GM23338 (cell line): Measurements from ENCODE around the gene BPI. TPM values are rescaled to one million over a fixed set of nuclear protein-coding genes. Genes with fewer than 3 reads are reported as not detected.

Source experiments
- ATAC-seq: fragments of 200-7000 bp; cut with Tn5 transposase; 3 replicates; pipeline ENCODE4 v1.9.1; 2020
- DNase-seq: peaks from one replicate; pipeline ENCODE4 v3.0.0-alpha.2; 2015; ENCODE audit warnings: low spot score
- H2AFZ ChIP-seq: fragments of 200-600 bp; sonication (generic); 2 replicates; pipeline ENCODE4 v1.8.0; 2016; ENCODE audit warnings: antibody characterized with exemption, mild to moderate bottlenecking, moderate library complexity
- H3F3A ChIP-seq: fragments of 200-600 bp; sonication (generic); replicated peaks from 2 replicates; pipeline ENCODE4 v1.8.0; 2017; ENCODE audit warnings: antibody characterized with exemption, mixed run types, low read depth
- H3K27ac ChIP-seq: fragments of 200-600 bp; sonication (generic); 2 replicates; pipeline ENCODE4 v1.6.1; 2016; ENCODE audit warnings: low read depth
- H3K27me3 ChIP-seq: fragments of 200-600 bp; sonication (generic); 2 replicates; pipeline ENCODE4 v1.8.0; 2016; ENCODE audit warnings: mild to moderate bottlenecking, mixed run types, moderate library complexity; ENCODE audit not compliant: insufficient read depth
- H3K36me3 ChIP-seq: fragments of 200-600 bp; sonication (generic); 2 replicates; pipeline ENCODE4 v1.8.0; 2016; ENCODE audit warnings: mild to moderate bottlenecking; ENCODE audit not compliant: insufficient read depth
- H3K4me1 ChIP-seq: fragments of 200-600 bp; sonication (generic); 2 replicates; pipeline ENCODE4 v1.8.0; 2016; ENCODE audit warnings: mild to moderate bottlenecking, moderate library complexity; ENCODE audit not compliant: insufficient read depth
- H3K4me2 ChIP-seq: fragments of 200-600 bp; sonication (generic); 2 replicates; pipeline ENCODE4 v1.7.1; 2017; ENCODE audit warnings: mixed run types
- H3K4me3 ChIP-seq: fragments of 200-600 bp; sonication (generic); 2 replicates; pipeline ENCODE4 v1.6.1; 2016; ENCODE audit warnings: mixed run types
- H3K79me2 ChIP-seq: fragments of 200-600 bp; sonication (generic); replicated peaks from 2 replicates; pipeline ENCODE4 v1.8.0; 2017; ENCODE audit warnings: mild to moderate bottlenecking; ENCODE audit not compliant: insufficient read depth
- H3K9me2 ChIP-seq: fragments of 200-600 bp; sonication (generic); 2 replicates; pipeline ENCODE4 v1.8.0; 2017; ENCODE audit not compliant: insufficient read depth
- H4K20me1 ChIP-seq: fragments of 200-600 bp; sonication (generic); replicated peaks from 2 replicates; pipeline ENCODE4 v1.8.0; 2017; ENCODE audit warnings: mild to moderate bottlenecking; ENCODE audit not compliant: insufficient read depth
- H3K27ac Mint-ChIP-seq: 2 replicates; pipeline ENCODE4 v1.8.0; 2020; ENCODE audit warnings: inconsistent platforms, mild to moderate bottlenecking, moderate library complexity, mixed read lengths
- H3K27me3 Mint-ChIP-seq: 3 replicates; pipeline ENCODE4 v1.8.0; 2022; ENCODE audit warnings: low read depth, mild to moderate bottlenecking, moderate library complexity, mixed read lengths, inconsistent platforms; ENCODE audit not compliant: insufficient read depth, poor library complexity
- H3K36me3 Mint-ChIP-seq: 3 replicates; pipeline ENCODE4 v1.8.0; 2021; ENCODE audit warnings: low read depth, mild to moderate bottlenecking, inconsistent platforms, moderate library complexity, mixed read lengths
- H3K4me1 Mint-ChIP-seq: 3 replicates; pipeline ENCODE4 v1.8.0; 2020; ENCODE audit warnings: mild to moderate bottlenecking, inconsistent platforms, mixed read lengths
- H3K4me3 Mint-ChIP-seq: 3 replicates; pipeline ENCODE4 v1.8.0; 2021; ENCODE audit warnings: moderate library complexity, mild to moderate bottlenecking, inconsistent platforms, mixed read lengths
- H3K9me3 Mint-ChIP-seq: 3 replicates; pipeline ENCODE4 v1.8.0; 2020; ENCODE audit warnings: moderate library complexity, mild to moderate bottlenecking, inconsistent platforms, mixed read lengths
- CREB1 ChIP-seq: fragments of 250-450 bp; sonication (Bioruptor Pico); IDR thresholded peaks from 2 replicates; pipeline ENCODE4 v1.5.0; 2020; ENCODE audit warnings: low read depth, mild to moderate bottlenecking, moderate library complexity
- ETS1 ChIP-seq: IDR thresholded peaks from 2 replicates; pipeline ENCODE4 v1.6.1; 2016; ENCODE audit warnings: antibody characterized with exemption
- EZH2 ChIP-seq: fragments of 200-600 bp; sonication (generic); IDR thresholded peaks from one replicate; pipeline ENCODE4 v1.8.0; 2017; ENCODE audit warnings: antibody characterized with exemption, mild to moderate bottlenecking, low read depth; ENCODE audit not compliant: unreplicated experiment
- EZH2phosphoT487 ChIP-seq: fragments of 200-600 bp; sonication (generic); IDR thresholded peaks from one replicate; pipeline ENCODE4 v1.8.1; 2018; ENCODE audit warnings: antibody characterized with exemption; ENCODE audit not compliant: unreplicated experiment
- JUNB ChIP-seq: IDR thresholded peaks from one replicate; pipeline ENCODE4 v1.6.1; 2016; ENCODE audit warnings: antibody characterized with exemption; ENCODE audit not compliant: unreplicated experiment
- NANOG ChIP-seq: IDR thresholded peaks from 2 replicates; pipeline ENCODE4 v1.6.1; 2016; ENCODE audit warnings: antibody characterized with exemption, borderline replicate concordance
- POLR2AphosphoS5 ChIP-seq: IDR thresholded peaks from 2 replicates; pipeline ENCODE4 v1.6.1; 2016; ENCODE audit warnings: antibody characterized with exemption, low read depth
- REST ChIP-seq: IDR thresholded peaks from one replicate; pipeline ENCODE4 v1.6.1; 2018; ENCODE audit warnings: antibody characterized with exemption; ENCODE audit not compliant: unreplicated experiment
- STAT1 ChIP-seq: IDR thresholded peaks from one replicate; pipeline ENCODE4 v1.6.1; 2016; ENCODE audit warnings: antibody characterized with exemption; ENCODE audit not compliant: unreplicated experiment
- ZNF114 ChIP-seq: fragments of 250-450 bp; sonication (Bioruptor Pico); IDR thresholded peaks from 2 replicates; pipeline ENCODE4 v1.5.0; 2020; ENCODE audit warnings: mild to moderate bottlenecking, moderate library complexity
- ZNF331 ChIP-seq: fragments of 250-450 bp; sonication (Bioruptor Pico); IDR thresholded peaks from 2 replicates; pipeline ENCODE4 v1.5.0; 2020; ENCODE audit warnings: low read depth, mild to moderate bottlenecking, moderate library complexity
- polyA plus RNA-seq: library from polyadenylated mRNA; unstranded; fragments of >200 nt; fragmentation: Nextera tagmentation; extraction: Ambion mirVana; gene quantifications from 2 replicates; pipeline ENCODE4 v1.2.1, GENCODE V29; 2016
- total RNA-seq: library from RNA; depleted of rRNA; stranded (reverse); fragments of >200 nt; shearing (Covaris generic); gene quantifications from 2 replicates; pipeline ENCODE4 v1.2.3, GENCODE V29; 2014
- TF ChIP-seq, protein P1 (sequence below): fragments of 250-450 bp; sonication (Bioruptor Pico); IDR thresholded peaks from 2 replicates; pipeline ENCODE4 v1.5.0; 2020; ENCODE audit warnings: mild to moderate bottlenecking, moderate library complexity
- TF ChIP-seq, protein P2 (sequence below), 2 experiments: fragments of 200-600 bp in 1 of 2; sonication (generic) in 1 of 2; conservative IDR thresholded peaks; 2 replicates each; pipeline versions ENCODE4 v1.5.1 to v1.6.1; 2016 to 2017; ENCODE audit warnings: antibody characterized with exemption in 2 of 2, low read depth in 2 of 2, mild to moderate bottlenecking in 2 of 2, moderate library complexity in 1 of 2

The BPI gene
- total and polyA plus RNA-seq, 2 experiments from 2014 or later = not detected

DNA sequence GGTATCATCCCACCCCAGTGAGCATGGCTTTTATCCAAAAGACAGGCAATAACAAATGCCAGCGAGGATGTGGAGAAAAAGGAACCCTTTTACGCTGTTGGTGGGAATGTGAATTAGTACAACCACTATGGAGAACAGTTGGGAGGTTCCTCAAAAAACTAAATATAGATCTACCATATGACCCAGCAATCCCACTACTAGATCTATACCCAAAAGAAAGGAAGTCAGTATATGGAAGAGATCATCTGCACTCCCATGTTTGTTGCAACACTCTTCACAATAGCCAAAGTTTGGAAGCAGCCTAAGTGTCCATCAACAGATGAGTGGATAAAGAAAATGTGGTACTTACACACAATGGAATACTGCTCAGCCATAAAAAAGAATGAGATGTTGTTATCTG lies 37.5 kb upstream of the BPI start:
- no peak overlapping the region for H3K27ac ChIP-seq
- Mint-ChIP-seq H3K27me3 (peaks cover 4% of the 10 kb centered on the region), H3K36me3 (no peaks in the 10 kb centered on the region), H3K9me3 (peaks cover 5% of the 10 kb centered on the region; the same call in 2 of the 3 replicates), H3K27ac (no peak overlapping the region), H3K4me1 (no peaks in the 10 kb centered on the region), H3K4me3 (no peak overlapping the region)
- no peaks in the 10 kb centered on the region for H3K4me1 ChIP-seq
- H3K36me3 ChIP-seq = no peaks in the 10 kb centered on the region
- H3K79me2 ChIP-seq = no peaks in the 10 kb centered on the region
- no peak overlapping the region for H3K4me2 ChIP-seq
- no peak overlapping the region for H3K4me3 ChIP-seq
- no peaks in the 10 kb centered on the region for H3F3A ChIP-seq
- peaks cover 6% of the 10 kb centered on the region for H3K27me3 ChIP-seq
- no peaks in the 10 kb centered on the region for H4K20me1 ChIP-seq
- ATAC-seq (no peak), DNase-seq (no peak)
- TF ChIP-seq NANOG = no peak
- TF ChIP-seq REST = no peak
- TF ChIP-seq EZH2 = no peak
- TF ChIP-seq ETS1 = no peak
- TF ChIP-seq, protein P1, sequence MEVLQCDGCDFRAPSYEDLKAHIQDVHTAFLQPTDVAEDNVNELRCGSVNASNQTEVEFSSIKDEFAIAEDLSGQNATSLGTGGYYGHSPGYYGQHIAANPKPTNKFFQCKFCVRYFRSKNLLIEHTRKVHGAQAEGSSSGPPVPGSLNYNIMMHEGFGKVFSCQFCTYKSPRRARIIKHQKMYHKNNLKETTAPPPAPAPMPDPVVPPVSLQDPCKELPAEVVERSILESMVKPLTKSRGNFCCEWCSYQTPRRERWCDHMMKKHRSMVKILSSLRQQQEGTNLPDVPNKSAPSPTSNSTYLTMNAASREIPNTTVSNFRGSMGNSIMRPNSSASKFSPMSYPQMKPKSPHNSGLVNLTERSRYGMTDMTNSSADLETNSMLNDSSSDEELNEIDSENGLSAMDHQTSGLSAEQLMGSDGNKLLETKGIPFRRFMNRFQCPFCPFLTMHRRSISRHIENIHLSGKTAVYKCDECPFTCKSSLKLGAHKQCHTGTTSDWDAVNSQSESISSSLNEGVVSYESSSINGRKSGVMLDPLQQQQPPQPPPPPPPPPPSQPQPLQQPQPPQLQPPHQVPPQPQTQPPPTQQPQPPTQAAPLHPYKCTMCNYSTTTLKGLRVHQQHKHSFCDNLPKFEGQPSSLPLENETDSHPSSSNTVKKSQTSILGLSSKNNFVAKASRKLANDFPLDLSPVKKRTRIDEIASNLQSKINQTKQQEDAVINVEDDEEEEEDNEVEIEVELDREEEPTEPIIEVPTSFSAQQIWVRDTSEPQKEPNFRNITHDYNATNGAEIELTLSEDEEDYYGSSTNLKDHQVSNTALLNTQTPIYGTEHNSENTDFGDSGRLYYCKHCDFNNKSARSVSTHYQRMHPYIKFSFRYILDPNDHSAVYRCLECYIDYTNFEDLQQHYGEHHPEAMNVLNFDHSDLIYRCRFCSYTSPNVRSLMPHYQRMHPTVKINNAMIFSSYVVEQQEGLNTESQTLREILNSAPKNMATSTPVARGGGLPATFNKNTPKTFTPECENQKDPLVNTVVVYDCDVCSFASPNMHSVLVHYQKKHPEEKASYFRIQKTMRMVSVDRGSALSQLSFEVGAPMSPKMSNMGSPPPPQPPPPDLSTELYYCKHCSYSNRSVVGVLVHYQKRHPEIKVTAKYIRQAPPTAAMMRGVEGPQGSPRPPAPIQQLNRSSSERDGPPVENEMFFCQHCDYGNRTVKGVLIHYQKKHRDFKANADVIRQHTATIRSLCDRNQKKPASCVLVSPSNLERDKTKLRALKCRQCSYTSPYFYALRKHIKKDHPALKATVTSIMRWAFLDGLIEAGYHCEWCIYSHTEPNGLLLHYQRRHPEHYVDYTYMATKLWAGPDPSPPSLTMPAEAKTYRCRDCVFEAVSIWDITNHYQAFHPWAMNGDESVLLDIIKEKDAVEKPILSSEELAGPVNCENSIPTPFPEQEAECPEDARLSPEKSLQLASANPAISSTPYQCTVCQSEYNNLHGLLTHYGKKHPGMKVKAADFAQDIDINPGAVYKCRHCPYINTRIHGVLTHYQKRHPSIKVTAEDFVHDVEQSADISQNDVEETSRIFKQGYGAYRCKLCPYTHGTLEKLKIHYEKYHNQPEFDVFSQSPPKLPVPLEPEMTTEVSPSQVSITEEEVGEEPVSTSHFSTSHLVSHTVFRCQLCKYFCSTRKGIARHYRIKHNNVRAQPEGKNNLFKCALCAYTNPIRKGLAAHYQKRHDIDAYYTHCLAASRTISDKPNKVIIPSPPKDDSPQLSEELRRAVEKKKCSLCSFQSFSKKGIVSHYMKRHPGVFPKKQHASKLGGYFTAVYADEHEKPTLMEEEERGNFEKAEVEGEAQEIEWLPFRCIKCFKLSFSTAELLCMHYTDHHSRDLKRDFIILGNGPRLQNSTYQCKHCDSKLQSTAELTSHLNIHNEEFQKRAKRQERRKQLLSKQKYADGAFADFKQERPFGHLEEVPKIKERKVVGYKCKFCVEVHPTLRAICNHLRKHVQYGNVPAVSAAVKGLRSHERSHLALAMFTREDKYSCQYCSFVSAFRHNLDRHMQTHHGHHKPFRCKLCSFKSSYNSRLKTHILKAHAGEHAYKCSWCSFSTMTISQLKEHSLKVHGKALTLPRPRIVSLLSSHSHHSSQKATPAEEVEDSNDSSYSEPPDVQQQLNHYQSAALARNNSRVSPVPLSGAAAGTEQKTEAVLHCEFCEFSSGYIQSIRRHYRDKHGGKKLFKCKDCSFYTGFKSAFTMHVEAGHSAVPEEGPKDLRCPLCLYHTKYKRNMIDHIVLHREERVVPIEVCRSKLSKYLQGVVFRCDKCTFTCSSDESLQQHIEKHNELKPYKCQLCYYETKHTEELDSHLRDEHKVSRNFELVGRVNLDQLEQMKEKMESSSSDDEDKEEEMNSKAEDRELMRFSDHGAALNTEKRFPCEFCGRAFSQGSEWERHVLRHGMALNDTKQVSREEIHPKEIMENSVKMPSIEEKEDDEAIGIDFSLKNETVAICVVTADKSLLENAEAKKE (CRISPR knock-in tag) = no peak
- no peak for TF ChIP-seq POLR2AphosphoS5
- no peak for TF ChIP-seq ZNF114 (CRISPR knock-in tag)
- TF ChIP-seq JUNB = no peak
- no peak for TF ChIP-seq EZH2phosphoT487
- no peak for TF ChIP-seq CREB1 (CRISPR knock-in tag)
- TF ChIP-seq STAT1 = no peak
- TF ChIP-seq, protein P2, sequence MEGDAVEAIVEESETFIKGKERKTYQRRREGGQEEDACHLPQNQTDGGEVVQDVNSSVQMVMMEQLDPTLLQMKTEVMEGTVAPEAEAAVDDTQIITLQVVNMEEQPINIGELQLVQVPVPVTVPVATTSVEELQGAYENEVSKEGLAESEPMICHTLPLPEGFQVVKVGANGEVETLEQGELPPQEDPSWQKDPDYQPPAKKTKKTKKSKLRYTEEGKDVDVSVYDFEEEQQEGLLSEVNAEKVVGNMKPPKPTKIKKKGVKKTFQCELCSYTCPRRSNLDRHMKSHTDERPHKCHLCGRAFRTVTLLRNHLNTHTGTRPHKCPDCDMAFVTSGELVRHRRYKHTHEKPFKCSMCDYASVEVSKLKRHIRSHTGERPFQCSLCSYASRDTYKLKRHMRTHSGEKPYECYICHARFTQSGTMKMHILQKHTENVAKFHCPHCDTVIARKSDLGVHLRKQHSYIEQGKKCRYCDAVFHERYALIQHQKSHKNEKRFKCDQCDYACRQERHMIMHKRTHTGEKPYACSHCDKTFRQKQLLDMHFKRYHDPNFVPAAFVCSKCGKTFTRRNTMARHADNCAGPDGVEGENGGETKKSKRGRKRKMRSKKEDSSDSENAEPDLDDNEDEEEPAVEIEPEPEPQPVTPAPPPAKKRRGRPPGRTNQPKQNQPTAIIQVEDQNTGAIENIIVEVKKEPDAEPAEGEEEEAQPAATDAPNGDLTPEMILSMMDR (conservative IDR thresholded peaks at IDR 0.05; ENCODE audit: low read depth in 2 of 2) = no peak
- TF ChIP-seq ZNF331 = no peak
- no peaks in the 10 kb centered on the region for H3K9me2 ChIP-seq
- H2AFZ ChIP-seq = no peak overlapping the region
